Ovary (tissue), 9 donors: Measurements from ENCODE around the gene RTL1. TPM values are rescaled to one million over a fixed set of nuclear protein-coding genes. Genes with fewer than 3 reads are reported as not detected.

Experiments
- DNase-seq, 5 donors: peaks; one replicate each; pipeline ENCODE4 v3.0.0-alpha.2; 2019 to 2020
- H3K27ac ChIP-seq, 2 donors: fragments of 200-600 bp; one replicate each; pipeline versions ENCODE4 v1.5.1 to v1.8.0; 2019 to 2022
- H3K27me3 ChIP-seq: fragments of 200-600 bp; one replicate; pipeline ENCODE4 v1.8.0; 2022
- H3K36me3 ChIP-seq: fragments of 200-600 bp; sonication (generic); one replicate; pipeline ENCODE4 v1.5.1; 2019
- H3K4me1 ChIP-seq: one replicate; pipeline ENCODE4 v1.8.1; 2013; ENCODE audit warnings: mild to moderate bottlenecking, moderate library complexity; ENCODE audit not compliant: insufficient read depth
- H3K4me3 ChIP-seq: fragments of 200-600 bp; sonication (generic); one replicate; pipeline ENCODE4 v1.5.1; 2017
- H3K9me3 ChIP-seq, 2 donors: fragments of 200-600 bp in 1 of 2; sonication (generic) in 1 of 2; one replicate each; pipeline versions ENCODE4 v1.5.1 to v1.8.1; 2013 to 2019; ENCODE audit warnings: mild to moderate bottlenecking in 1 of 2, moderate library complexity in 1 of 2
- CTCF ChIP-seq, 3 donors: fragments of 450-650 bp in 2 of 3; fragments of 200-600 bp in 1 of 3; IDR thresholded peaks; one replicate each; pipeline versions ENCODE4 v1.5.1 to v1.8.0; 2016 to 2022; ENCODE audit warnings: antibody characterized with exemption in 3 of 3, mild to moderate bottlenecking in 1 of 3
- EP300 ChIP-seq: sonication (generic); formaldehyde crosslinking; IDR thresholded peaks from one replicate; pipeline ENCODE4 v1.6.1; 2017; ENCODE audit warnings: antibody characterized with exemption
- POLR2A ChIP-seq: fragments of 450-650 bp; IDR thresholded peaks from one replicate; pipeline ENCODE4 v1.6.1; 2017; ENCODE audit warnings: antibody characterized with exemption, mild to moderate bottlenecking, moderate library complexity
- WGBS, 3 donors: extraction: QIAGEN DNeasy Blood & Tissue Kit in 1 of 3; methylation state at CpG; one replicate each; pipeline versions ENCODE4 v1.1.5 to v1.1.7; 2013 to 2017; 5-methylcytosine and 5-hydroxymethylcytosine counted together
- intact Hi-C, 4 donors: fragments of 100-400 bp; cut with DNase I; formaldehyde crosslinking; loops; one replicate each; pipeline versions ENCODE4 v1.11.0 to v1.15.1; 2022 to 2023
- polyA plus RNA-seq, 2 donors: library from polyadenylated mRNA; stranded (reverse); fragments of 200-250 nt in 1 of 2; fragments of 350-450 nt in 1 of 2; fragmentation: Illumina TruSeq in 1 of 2; extraction: RNeasy Lipid Tissue Mini Kit (QIAGEN cat#74804) in 1 of 2; gene quantifications; one replicate each; pipeline ENCODE4 v1.2.3, GENCODE V29; 2013 to 2014
- total RNA-seq, 7 donors: library from RNA; depleted of rRNA in 2 of 7; stranded (reverse); fragments of >200 nt in 2 of 7; fragmentation: NEBNext Ultra II Directional in 3 of 7; extraction: Animal tissue kit (Norgen Biotek cat#: 25700) in 3 of 7; gene quantifications; one replicate each; pipeline versions ENCODE4 v1.1.0 to v1.2.4, GENCODE V29; 2016 to 2023
- donor health status: DM: no; HTN: no; CAD: no; lungs with moderate emphysema.
- donor health status: DM: no; HTN: no; CAD: no.
- donor health status: Bipolar disorder and iron deficiency.
- donor health status: DM: yes; HTN: yes; CAD: no.
- donor health status: DM: no; HTN: no; CAD: no.
- donor health status: DM: yes; HTN: yes; CAD: no.

Gene RTL1
- total and polyA plus RNA-seq, 9 donors, result 0.06 to 1.3 (median 0.40) TPM; not detected in 2

- WGBS, 3 donors, result 58 to 63% (median 62%) methylated on average over 2 of the region's 2 CpGs
- no peak for DNase-seq
- intact Hi-C loops, result no loop called here
- H3K4me3 ChIP-seq, result no peak overlapping the region
- no peaks in the 10 kb centered on the region for H3K9me3 ChIP-seq
- no peaks in the 10 kb centered on the region for H3K27me3 ChIP-seq
- no peaks in the 10 kb centered on the region for H3K4me1 ChIP-seq
- H3K27ac ChIP-seq, result no peak overlapping the region
- TF ChIP-seq POLR2A, result no peak
- no peak for TF ChIP-seq CTCF (IDR thresholded peaks at IDR 0.05)
- no peak for TF ChIP-seq EP300
- no peaks in the 10 kb centered on the region for H3K36me3 ChIP-seq
These were observed 12.0 kb upstream of the RTL1 start for GRCh38 chr14:100915560-100915959.

GRCh38 chr14:100914597-100915021 lies 11.1 kb upstream of the RTL1 start:
- Histone ChIP-seq H3K27me3 (no peaks in the 10 kb centered on the region), H3K4me3 (no peak overlapping the region), H3K4me1 (no peaks in the 10 kb centered on the region), H3K27ac (no peak overlapping the region), H3K36me3 (no peaks in the 10 kb centered on the region), H3K9me3 (no peaks in the 10 kb centered on the region)
- TF ChIP-seq CTCF (IDR thresholded peaks at IDR 0.05), result no peak
- no peak for TF ChIP-seq POLR2A
- no peak for TF ChIP-seq EP300
- intact Hi-C loops, result no loop called here
- DNase-seq, result no peak
- WGBS, 3 donors, result 56 to 58% (median 57%) methylated on average over 3 of the region's 3 CpGs

DNA sequence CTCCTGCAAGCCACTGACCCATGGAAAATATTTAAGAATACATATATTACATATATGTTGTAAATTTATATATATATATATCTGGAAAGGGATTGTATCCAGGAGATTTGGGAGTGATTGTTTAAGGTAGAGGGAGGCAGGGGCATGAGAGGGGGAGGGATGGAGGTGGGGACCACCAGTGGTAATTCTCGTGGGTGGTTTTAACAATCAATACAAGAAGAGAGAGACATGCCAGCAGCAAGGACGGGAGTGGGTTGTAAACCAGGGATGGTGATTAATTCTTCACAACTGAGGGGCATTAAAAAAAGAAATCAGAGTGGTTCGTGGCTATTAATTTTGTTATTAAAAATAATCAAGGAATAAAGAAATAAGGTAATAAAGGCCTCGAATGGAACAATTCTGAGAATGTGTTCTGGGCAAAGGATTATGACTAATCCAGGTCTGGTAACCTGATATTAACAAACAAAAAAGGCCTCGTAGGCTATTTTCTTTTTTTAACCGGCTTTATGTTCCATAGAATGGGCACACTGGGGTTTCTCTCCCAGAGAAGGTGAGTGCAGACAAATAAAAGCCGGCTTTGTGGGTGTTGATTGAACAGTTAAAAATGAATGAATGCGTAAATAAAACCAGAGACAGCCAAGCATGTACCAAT lies 8.3 kb upstream of the RTL1 start:
- H3K27ac ChIP-seq, result no peak overlapping the region
- DNase-seq, result no peak
- intact Hi-C loops, result no loop called here
- H3K9me3 ChIP-seq, result no peaks in the 10 kb centered on the region
- no peaks in the 10 kb centered on the region for H3K27me3 ChIP-seq
- WGBS, 3 donors, result 73 to 83% (median 73%) methylated on average over 8 of the region's 8 CpGs
- no peak overlapping the region for H3K4me3 ChIP-seq
- H3K4me1 ChIP-seq, result no peaks in the 10 kb centered on the region
- no peak for TF ChIP-seq POLR2A
- TF ChIP-seq EP300, result no peak
- TF ChIP-seq CTCF (IDR thresholded peaks at IDR 0.05), result no peak
- H3K36me3 ChIP-seq, result no peaks in the 10 kb centered on the region

- no peak overlapping the region for H3K4me3 ChIP-seq
- no peak for TF ChIP-seq EP300
- no peak for TF ChIP-seq CTCF (IDR thresholded peaks at IDR 0.05)
- no peak for TF ChIP-seq POLR2A
- no peaks in the 10 kb centered on the region for H3K27me3 ChIP-seq
- H3K36me3 ChIP-seq, result no peaks in the 10 kb centered on the region
- H3K27ac ChIP-seq, result no peak overlapping the region
- 90 to 91% (median 90%) methylated on average over 21 of the region's 21 CpGs for WGBS, 3 donors
- intact Hi-C loops, result no loop called here
- no peaks in the 10 kb centered on the region for H3K4me1 ChIP-seq
- H3K9me3 ChIP-seq, result no peaks in the 10 kb centered on the region
- DNase-seq, result no peak
These were observed 7.6 kb upstream of the RTL1 start for GRCh38 chr14:100910888-100911664.
